Activated T-cell treated with anti-CD3 and anti-CD28 coated beads, Interleukin-2, amount 50 U/mL, for 24 hours (primary cell): Measurements from ENCODE around the gene CHST15.
A peak's percentile ranks its signal among the peaks of the same experiment; 100 is the strongest.
"Not testable (repeated sequence)": the region's sequence is repeated elsewhere in the genome, so short reads cannot be mapped to it uniquely, and the experiment has no call there.

Experiments
- DNase-seq: peaks from one replicate; pipeline ENCODE4 v3.0.0-alpha.2; 2020
- H3K27ac Mint-ChIP-seq: 2 replicates; pipeline ENCODE4 v1.8.0; 2020; ENCODE audit warnings: mild to moderate bottlenecking, mixed read lengths
- H3K27me3 Mint-ChIP-seq: 2 replicates; pipeline ENCODE4 v1.8.0; 2020; ENCODE audit warnings: mixed read lengths
- H3K36me3 Mint-ChIP-seq: 2 replicates; pipeline ENCODE4 v1.8.0; 2020; ENCODE audit warnings: low read depth, mixed read lengths
- H3K4me1 Mint-ChIP-seq: 2 replicates; pipeline ENCODE4 v1.8.0; 2020; ENCODE audit warnings: low read depth, mixed read lengths
- H3K4me3 Mint-ChIP-seq: 2 replicates; pipeline ENCODE4 v1.8.0; 2020; ENCODE audit warnings: mild to moderate bottlenecking, moderate library complexity, mixed read lengths
- H3K9me3 Mint-ChIP-seq: 2 replicates; pipeline ENCODE4 v1.8.0; 2020; ENCODE audit warnings: mixed read lengths

Gene CHST15

GRCh38 chr10:124097883-124098282, 4.5 kb upstream of the CHST15 start:
- Mint-ChIP-seq H3K27me3 (peaks cover 50% of the 10 kb centered on the region), H3K4me3 (no peak overlapping the region), H3K36me3 (no peaks in the 10 kb centered on the region), H3K27ac (no peak overlapping the region), H3K4me1 (peaks cover 7% of the 10 kb centered on the region), H3K9me3 (peaks cover 5% of the 10 kb centered on the region)
- DNase-seq, result no peak

GRCh38 chr10:124096494-124096893, 3.1 kb upstream of the CHST15 start:
- no peak for DNase-seq
- peaks cover 58% of the 10 kb centered on the region for H3K27me3 Mint-ChIP-seq
- no peak overlapping the region for H3K27ac Mint-ChIP-seq
- no peak overlapping the region for H3K4me3 Mint-ChIP-seq
- H3K36me3 Mint-ChIP-seq, result no peaks in the 10 kb centered on the region
- peaks cover 7% of the 10 kb centered on the region for H3K4me1 Mint-ChIP-seq
- peaks cover 5% of the 10 kb centered on the region for H3K9me3 Mint-ChIP-seq

DNA sequence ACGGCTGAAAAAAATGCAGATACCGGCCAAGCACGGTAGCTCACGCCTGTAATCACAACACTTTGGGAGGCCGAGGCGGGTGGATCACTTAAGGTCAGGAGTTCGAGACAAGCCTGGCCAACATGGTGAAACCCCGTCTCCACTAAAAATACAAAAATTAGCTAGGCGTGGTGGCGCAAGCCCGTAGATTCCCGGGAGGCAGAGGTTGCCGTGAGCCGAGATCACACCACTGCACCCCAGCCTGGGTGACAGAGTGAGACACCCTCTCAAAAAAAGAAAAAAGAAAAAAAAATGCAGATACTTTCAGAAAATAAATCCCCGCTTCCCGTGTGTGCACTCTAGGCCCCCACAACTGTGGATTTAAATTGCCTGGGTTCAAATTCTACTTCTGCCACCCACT, 2.4 kb upstream of the CHST15 start:
- DNase-seq, H3K9me3 Mint-ChIP-seq, H3K36me3 Mint-ChIP-seq, H3K4me3 Mint-ChIP-seq, H3K4me1 Mint-ChIP-seq, H3K27ac Mint-ChIP-seq: not testable (repeated sequence)
- peaks cover 63% of the 10 kb centered on the region for H3K27me3 Mint-ChIP-seq

- DNase-seq, result no peak
- Mint-ChIP-seq H3K9me3 (peaks cover 5% of the 10 kb centered on the region), H3K27ac (no peak overlapping the region), H3K27me3 (peaks cover 70% of the 10 kb centered on the region), H3K4me3 (no peak overlapping the region), H3K4me1 (peaks cover 2% of the 10 kb centered on the region), H3K36me3 (no peaks in the 10 kb centered on the region)
Measured at GRCh38 chr10:124095096-124095495, 1.7 kb upstream of the CHST15 start.

- Mint-ChIP-seq H3K36me3 (no peaks in the 10 kb centered on the region), H3K4me1 (no peaks in the 10 kb centered on the region), H3K27me3 (peaks cover 76% of the 10 kb centered on the region), H3K9me3 (peaks cover 5% of the 10 kb centered on the region), H3K4me3 (no peak overlapping the region), H3K27ac (no peak overlapping the region)
- DNase-seq, result no peak
Measured at GRCh38 chr10:124094419-124094785, 1.0 kb upstream of the CHST15 start.

DNA sequence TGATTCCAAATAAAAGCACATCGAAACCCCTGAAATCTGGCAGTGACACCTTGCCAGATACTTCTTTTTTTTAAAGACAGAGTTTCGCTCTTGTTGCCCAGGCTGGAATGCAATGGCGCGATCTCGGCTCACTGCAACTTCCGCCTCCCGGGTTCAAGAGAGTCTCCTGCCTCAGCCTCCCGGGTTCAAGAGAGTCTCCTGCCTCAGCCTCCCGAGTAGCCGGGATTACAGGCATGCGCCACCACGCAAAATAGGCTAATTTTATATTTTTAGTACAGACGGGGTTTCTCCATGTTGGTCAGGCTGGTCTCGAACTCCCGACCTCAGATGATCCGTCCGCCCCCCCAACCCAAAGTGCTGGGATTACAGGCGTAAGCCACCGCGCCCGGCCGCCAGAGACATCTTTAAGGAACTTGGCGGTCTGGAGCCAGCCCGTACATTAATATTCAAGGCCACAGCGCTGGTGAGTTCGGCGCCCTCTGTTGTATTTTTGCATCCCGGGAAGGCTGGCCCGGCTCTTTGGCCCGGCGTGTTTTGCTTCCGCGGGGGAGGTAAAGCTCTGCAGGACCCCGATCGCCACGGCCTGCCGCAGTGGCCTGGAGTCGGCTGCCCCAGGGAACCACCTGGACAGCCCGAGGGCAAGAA, 498 bp upstream of the CHST15 start:
- not testable (repeated sequence) for H3K27ac Mint-ChIP-seq, H3K4me1 Mint-ChIP-seq, DNase-seq, H3K36me3 Mint-ChIP-seq, H3K9me3 Mint-ChIP-seq
- H3K27me3 Mint-ChIP-seq, result peaks cover 77% of the 10 kb centered on the region
- H3K4me3 Mint-ChIP-seq, result peak overlapping the region; percentile 35

DNA sequence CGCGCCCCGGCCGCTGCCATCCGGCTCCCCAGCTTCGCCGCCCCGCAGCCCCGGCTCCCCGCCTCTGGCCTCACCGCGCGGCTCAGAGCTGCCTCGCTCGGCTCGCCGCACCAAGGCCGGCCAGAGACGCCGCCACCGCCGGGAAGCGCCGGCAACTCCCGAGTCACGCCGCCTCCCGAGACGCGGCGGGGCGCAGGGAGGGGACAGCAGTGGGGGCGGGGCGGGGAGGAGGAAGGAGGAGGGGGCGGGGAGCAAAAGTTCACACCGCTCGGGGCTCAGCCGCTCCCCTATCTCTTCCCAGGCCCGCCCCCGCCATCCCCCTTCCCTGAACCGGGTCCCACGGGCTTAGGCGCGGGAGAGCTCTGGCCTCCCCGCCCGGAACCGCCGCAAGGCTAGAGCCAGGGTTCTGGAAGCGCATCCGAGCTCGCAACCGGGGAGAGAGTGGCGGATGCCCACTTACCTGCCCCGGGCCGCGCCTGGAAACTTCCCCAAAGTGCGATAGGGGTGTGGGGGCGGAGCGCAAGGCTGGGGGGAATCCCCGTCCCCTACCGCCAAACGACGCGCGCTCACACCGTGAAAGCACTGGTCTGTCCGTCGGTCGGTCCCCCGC, 1.0 kb downstream of the CHST15 start:
- H3K4me3 Mint-ChIP-seq, result peak overlapping the region; percentile 63

DNA sequence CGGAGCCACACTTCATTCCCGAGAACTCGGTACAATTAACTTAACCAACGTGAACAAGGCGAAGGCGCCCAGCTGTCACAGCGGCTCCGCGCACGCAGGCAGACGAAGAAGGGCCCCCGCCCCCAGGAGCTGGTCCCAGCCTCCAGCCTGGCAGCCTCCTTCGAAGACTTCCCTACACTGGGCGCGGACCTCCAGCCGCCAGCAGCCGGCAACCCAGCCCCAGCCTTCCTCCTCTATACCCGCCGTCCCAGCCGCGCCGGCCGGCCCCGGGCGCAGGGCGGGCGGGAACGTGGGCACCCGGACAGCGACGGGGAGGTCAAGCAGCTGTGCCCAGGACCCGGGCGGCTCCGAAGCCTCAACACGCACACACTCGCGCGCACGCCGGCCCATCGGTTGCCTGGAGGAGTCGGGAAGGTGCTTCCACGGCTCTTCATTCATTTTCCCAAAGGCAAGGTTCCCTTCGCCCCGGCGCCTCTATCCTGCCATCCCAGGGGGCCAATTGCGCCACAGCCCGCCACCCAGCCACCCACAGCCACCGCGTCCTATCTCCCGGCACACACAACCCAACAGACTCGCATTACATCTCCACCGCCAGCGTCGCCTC, 1.6 kb downstream of the CHST15 start:
- Mint-ChIP-seq H3K9me3 (peaks cover 5% of the 10 kb centered on the region), H3K4me1 (no peaks in the 10 kb centered on the region)
- no peak for DNase-seq

More for the DNA sequence above, 1.0 kb downstream of the CHST15 start:
- DNase-seq, result peak; percentile 50
- no peak overlapping the region for H3K27ac Mint-ChIP-seq
- H3K4me1 Mint-ChIP-seq, result no peaks in the 10 kb centered on the region
- peaks cover 80% of the 10 kb centered on the region for H3K27me3 Mint-ChIP-seq
- no peaks in the 10 kb centered on the region for H3K36me3 Mint-ChIP-seq
- H3K9me3 Mint-ChIP-seq, result peaks cover 5% of the 10 kb centered on the region

DNA sequence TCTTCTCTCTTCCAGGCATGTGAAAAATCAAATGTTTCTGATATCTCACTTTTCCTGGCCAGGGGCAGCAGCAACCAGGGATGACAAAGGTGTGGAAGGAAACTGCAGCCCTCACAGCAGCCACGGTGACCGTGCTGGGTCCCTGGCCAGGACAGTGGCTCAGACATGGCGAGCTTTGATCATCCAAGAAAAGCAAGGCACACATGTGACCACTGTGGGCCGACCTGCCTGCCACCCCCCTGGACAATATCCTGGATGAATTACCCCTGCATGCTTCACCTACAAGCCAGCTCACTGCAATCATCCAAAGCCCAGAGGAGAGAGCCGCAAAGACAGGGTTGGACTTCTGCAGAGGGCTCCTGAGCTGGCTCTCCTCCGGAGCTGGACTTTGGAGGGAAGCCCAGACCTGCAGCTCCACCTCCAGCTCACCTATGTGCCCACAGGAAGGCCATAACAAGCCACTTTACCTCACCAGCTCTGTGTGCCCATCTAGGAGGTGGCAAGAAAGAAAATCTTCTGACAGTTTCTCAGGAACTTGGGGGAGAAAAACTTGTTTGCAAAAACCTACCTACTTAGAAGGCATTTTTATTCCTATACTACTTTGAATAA, 2.7 kb downstream of the CHST15 start:
- no peaks in the 10 kb centered on the region for H3K36me3 Mint-ChIP-seq
- no peak overlapping the region for H3K4me3 Mint-ChIP-seq
- H3K27me3 Mint-ChIP-seq, result peaks cover 66% of the 10 kb centered on the region
- DNase-seq, result no peak
- no peak overlapping the region for H3K27ac Mint-ChIP-seq
- H3K4me1 Mint-ChIP-seq, result no peaks in the 10 kb centered on the region
- no peaks in the 10 kb centered on the region for H3K9me3 Mint-ChIP-seq

More for the DNA sequence above, 1.6 kb downstream of the CHST15 start:
- H3K27ac Mint-ChIP-seq, result no peak overlapping the region
- H3K36me3 Mint-ChIP-seq, result no peaks in the 10 kb centered on the region
- peaks cover 76% of the 10 kb centered on the region for H3K27me3 Mint-ChIP-seq
- H3K4me3 Mint-ChIP-seq, result peak overlapping the region; percentile 63

GRCh38 chr10:124089859-124090258, 3.5 kb downstream of the CHST15 start:
- DNase-seq, result no peak
- peaks cover 57% of the 10 kb centered on the region for H3K27me3 Mint-ChIP-seq
- H3K36me3 Mint-ChIP-seq, result no peaks in the 10 kb centered on the region
- H3K4me1 Mint-ChIP-seq, result no peaks in the 10 kb centered on the region
- no peak overlapping the region for H3K27ac Mint-ChIP-seq
- H3K9me3 Mint-ChIP-seq, result no peaks in the 10 kb centered on the region
- H3K4me3 Mint-ChIP-seq, result no peak overlapping the region

- no peak overlapping the region for H3K27ac Mint-ChIP-seq
Measured at GRCh38 chr10:124088915-124089314, 4.5 kb downstream of the CHST15 start.

DNA sequence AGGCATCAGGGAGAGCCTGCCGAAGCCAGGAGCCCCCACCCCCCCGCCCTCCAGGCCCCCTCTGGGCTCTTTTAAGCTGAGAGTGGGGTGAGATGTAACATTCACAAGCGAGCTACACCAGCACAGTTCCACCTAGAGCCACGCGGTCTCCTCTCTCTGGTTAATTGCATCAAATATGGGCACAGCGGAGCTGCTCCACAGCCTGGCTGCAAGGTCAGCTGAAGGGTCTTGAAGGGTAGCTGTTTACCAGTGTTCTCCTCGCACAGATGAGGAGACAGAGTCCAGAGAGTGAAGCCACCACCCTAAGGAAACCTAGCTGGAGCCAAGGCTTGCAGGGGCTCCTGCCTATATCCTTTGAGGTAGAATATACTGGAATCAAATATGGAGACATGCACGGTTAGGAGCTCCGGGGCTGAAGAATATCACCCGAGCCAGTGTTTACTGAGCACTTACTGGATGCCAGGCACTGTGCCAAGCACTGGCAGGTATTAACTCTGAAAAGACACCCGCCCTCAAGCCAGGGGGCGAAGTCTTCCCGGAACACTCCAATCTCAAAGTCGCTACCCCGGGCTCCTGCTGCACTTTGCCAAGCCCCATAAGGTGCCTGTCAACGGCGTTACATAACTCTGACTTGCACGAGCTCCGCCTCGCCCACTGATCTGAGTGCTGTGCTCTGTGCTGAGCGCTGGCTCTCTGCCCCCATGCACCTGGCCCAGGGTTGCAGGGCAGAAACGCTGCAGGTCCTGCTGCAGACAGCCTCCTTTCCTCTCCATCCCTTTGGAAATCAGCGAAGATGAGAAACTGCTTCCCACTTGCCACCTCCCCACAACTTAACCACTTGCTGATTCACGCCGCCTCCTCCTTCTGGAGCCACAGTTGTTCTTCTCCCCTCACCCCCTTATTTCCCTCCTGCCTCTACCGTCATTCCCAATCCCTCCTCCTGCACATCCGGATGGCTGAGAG, 5.4 kb downstream of the CHST15 start:
- H3K27me3 Mint-ChIP-seq, result peaks cover 41% of the 10 kb centered on the region
- no peak overlapping the region for H3K27ac Mint-ChIP-seq
- DNase-seq, result no peak
- H3K4me1 Mint-ChIP-seq, result no peaks in the 10 kb centered on the region
- no peak overlapping the region for H3K4me3 Mint-ChIP-seq
- no peaks in the 10 kb centered on the region for H3K9me3 Mint-ChIP-seq
- H3K36me3 Mint-ChIP-seq, result no peaks in the 10 kb centered on the region

More at GRCh38 chr10:124088915-124089314, 4.5 kb downstream of the CHST15 start:
- DNase-seq, result no peak
- Mint-ChIP-seq H3K4me3 (no peak overlapping the region), H3K4me1 (no peaks in the 10 kb centered on the region), H3K36me3 (no peaks in the 10 kb centered on the region), H3K27me3 (peaks cover 48% of the 10 kb centered on the region), H3K9me3 (no peaks in the 10 kb centered on the region)

DNA sequence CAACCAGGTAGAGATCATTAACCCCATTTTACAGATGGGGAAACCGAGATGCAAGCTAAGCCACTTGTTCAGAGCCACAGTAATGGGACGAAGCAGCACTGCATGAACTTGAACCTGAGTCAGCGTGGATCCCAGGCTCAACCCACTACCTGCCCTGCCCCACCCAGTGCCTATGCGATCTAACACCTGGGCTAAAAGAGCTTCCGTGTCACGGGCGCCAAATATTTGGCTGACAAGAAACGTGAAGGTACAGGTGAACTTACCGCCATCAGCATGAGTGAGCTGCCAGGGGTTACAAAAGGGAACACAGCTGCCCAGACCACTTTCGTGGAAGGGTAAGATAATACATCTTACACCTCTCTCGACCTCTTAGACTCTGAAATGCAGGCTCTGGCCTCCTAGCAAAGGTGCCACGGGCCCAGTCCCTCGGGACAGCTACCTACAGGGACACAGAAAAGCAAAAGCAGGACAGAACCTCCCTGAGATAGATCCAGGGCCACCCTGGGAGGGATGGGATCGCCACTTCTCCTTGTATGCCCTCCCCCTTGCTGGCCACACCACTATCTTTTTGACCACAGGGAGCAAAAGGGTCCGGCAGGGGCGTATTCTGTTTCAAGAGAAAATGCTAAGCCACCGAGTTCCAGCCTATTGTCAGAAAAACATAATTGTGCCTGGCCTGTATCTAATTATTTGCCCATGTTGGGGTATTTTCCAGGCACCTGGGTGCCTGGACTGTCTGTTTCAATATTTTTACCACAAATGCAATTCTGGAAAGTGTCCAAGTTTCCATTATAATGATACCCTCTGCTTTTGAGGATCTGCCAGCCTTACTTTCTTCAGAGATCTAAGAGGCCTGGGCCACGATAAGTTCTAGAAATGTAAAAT, 6.4 kb downstream of the CHST15 start:
- H3K4me1 Mint-ChIP-seq, result no peaks in the 10 kb centered on the region

More for the DNA sequence above, 6.4 kb downstream of the CHST15 start:
- Mint-ChIP-seq H3K36me3 (no peaks in the 10 kb centered on the region), H3K27me3 (peaks cover 38% of the 10 kb centered on the region), H3K4me3 (no peak overlapping the region), H3K27ac (no peak overlapping the region), H3K9me3 (no peaks in the 10 kb centered on the region)
- DNase-seq, result no peak
